HG03457 (cell line): ENCODE measurements around the gene PARP16.

Experiments used
- ATAC-seq: cut with Tn5 transposase; IDR thresholded peaks from one replicate; pipeline ENCODE4 v1.9.1; 2021; ENCODE audit warnings: moderate number of reproducible peaks; ENCODE audit not compliant: unreplicated experiment

Gene PARP16

GRCh38 chr15:65286704-65287519 is at the start of gene PARP16:
Gene PARP16, minus strand, starts transcription at chr15:65286883. Its CDS starts 457 bp downstream, at chr15:65286426.
- peak; percentile 67 for ATAC-seq

- no peak for ATAC-seq
Observed at GRCh38 chr15:65335278-65336055, 48.8 kb upstream of the PARP16 start.

- ATAC-seq, result no peak
Observed at GRCh38 chr15:65334586-65335231, 48.0 kb upstream of the PARP16 start.

- ATAC-seq, result no peak
Observed at GRCh38 chr15:65333856-65334255, 47.2 kb upstream of the PARP16 start.

GRCh38 chr15:65333148-65333820 is 46.6 kb upstream of the PARP16 start:
- ATAC-seq, result no peak

GRCh38 chr15:65332391-65333147 is 45.9 kb upstream of the PARP16 start:
- ATAC-seq, result no peak

- no peak for ATAC-seq
Observed at GRCh38 chr15:65331811-65332210, 45.1 kb upstream of the PARP16 start.

GRCh38 chr15:65330934-65331645 is 44.4 kb upstream of the PARP16 start:
- ATAC-seq, result no peak

- no peak for ATAC-seq
Observed at GRCh38 chr15:65329984-65330735, 43.5 kb upstream of the PARP16 start.

- ATAC-seq, result no peak
Observed at GRCh38 chr15:65329288-65329983, 42.8 kb upstream of the PARP16 start.

GRCh38 chr15:65328506-65329287 is 42.0 kb upstream of the PARP16 start:
- no peak for ATAC-seq

GRCh38 chr15:65327651-65328393 is 41.1 kb upstream of the PARP16 start:
- ATAC-seq, result no peak

GRCh38 chr15:65326818-65327217 is 40.1 kb upstream of the PARP16 start:
- ATAC-seq, result no peak

GRCh38 chr15:65326117-65326526 is 39.4 kb upstream of the PARP16 start:
- ATAC-seq, result no peak

- no peak for ATAC-seq
Observed at GRCh38 chr15:65323071-65323511, 36.4 kb upstream of the PARP16 start.

GRCh38 chr15:65318870-65319356 is 32.2 kb upstream of the PARP16 start:
- ATAC-seq, result no peak
